A673 (cell line): Measurements from ENCODE around the gene ACSL6. TPM values are rescaled to one million over a fixed set of nuclear protein-coding genes. Genes with fewer than 3 reads are reported as not detected.

Experiments used
- BruUV-seq: library from RNA; stranded (reverse); fragments of 400-500 nt; replicated peaks from 2 replicates; lab custom pipeline; 2021; lab: Mats Ljungman, UMichigan
- CTCF ChIA-PET: fragments of 300-600 bp; sonication (Branson Sonifier 250); formaldehyde crosslinking; loops from one replicate; lab custom pipeline; 2022; ENCODE audit warnings: antibody characterized with exemption; lab: Charles Lee
- POLR2A ChIA-PET: fragments of 300-600 bp; sonication (Branson Sonifier 250); formaldehyde crosslinking; loops from one replicate; lab custom pipeline; 2022; ENCODE audit warnings: antibody characterized with exemption; ENCODE audit not compliant: low non-redundant PET; lab: Charles Lee
- DNase-seq: peaks from one replicate; pipeline ENCODE4 v3.0.0-alpha.2; 2015; ENCODE audit warnings: low spot score
- H3K27ac ChIP-seq: fragments of 200-600 bp; sonication (generic); 2 replicates; pipeline ENCODE4 v1.5.1; 2016; ENCODE audit warnings: mixed run types, low read depth, mild to moderate bottlenecking, mixed read lengths, antibody characterized with exemption, low read length; ENCODE audit not compliant: poor library complexity, severe bottlenecking
- H3K27me3 ChIP-seq: fragments of 200-600 bp; sonication (generic); replicated peaks from 2 replicates; pipeline ENCODE4 v1.6.1; 2017; ENCODE audit warnings: mixed run types, low read depth, mild to moderate bottlenecking, mixed read lengths, antibody characterized with exemption, low read length; ENCODE audit not compliant: insufficient read depth, poor library complexity
- H3K36me3 ChIP-seq: fragments of 200-600 bp; sonication (generic); 2 replicates; pipeline ENCODE4 v1.6.1; 2016; ENCODE audit warnings: mixed run types, mild to moderate bottlenecking, mixed read lengths, antibody characterized with exemption, low read length; ENCODE audit not compliant: insufficient read depth, poor library complexity, severe bottlenecking
- H3K4me1 ChIP-seq: fragments of 200-600 bp; sonication (generic); 2 replicates; pipeline ENCODE4 v1.6.1; 2017; ENCODE audit warnings: mixed run types, mild to moderate bottlenecking, mixed read lengths, antibody characterized with exemption, low read length; ENCODE audit not compliant: insufficient read depth, poor library complexity, severe bottlenecking
- H3K4me3 ChIP-seq: fragments of 200-600 bp; sonication (generic); 2 replicates; pipeline ENCODE4 v1.5.1; 2016; ENCODE audit warnings: low read depth, mixed run types, mild to moderate bottlenecking, mixed read lengths, low read length; ENCODE audit not compliant: poor library complexity, severe bottlenecking
- H3K9me3 ChIP-seq: fragments of 200-600 bp; sonication (generic); 2 replicates; pipeline ENCODE4 v1.6.1; 2016; ENCODE audit warnings: mixed run types, low read depth, mild to moderate bottlenecking, mixed read lengths, antibody characterized with exemption, low read length; ENCODE audit not compliant: poor library complexity, severe bottlenecking
- EZH2 ChIP-seq: fragments of 200-600 bp; sonication (generic); IDR thresholded peaks from 2 replicates; pipeline ENCODE4 v1.6.1; 2017; ENCODE audit warnings: borderline replicate concordance, low read depth, mild to moderate bottlenecking, mixed read lengths, antibody characterized with exemption, low read length; ENCODE audit not compliant: poor library complexity, severe bottlenecking
- intact Hi-C: fragments of 100-400 bp; cut with micrococcal nuclease; formaldehyde crosslinking; loops from one replicate; pipeline ENCODE4 v1.10.0; 2022; ENCODE audit not compliant: unreplicated experiment
- total RNA-seq: library from RNA; stranded (reverse); gene quantifications from 2 replicates; pipeline ENCODE4 v1.2.3, GENCODE V29; 2021
- TF ChIP-seq, protein P1 (sequence below): fragments of 300-800, 200-600 bp; sonication (generic); conservative IDR thresholded peaks from 2 replicates; pipeline ENCODE4 v1.5.1; 2017; ENCODE audit warnings: low read depth, mild to moderate bottlenecking, antibody characterized with exemption, low read length, moderate library complexity, mixed read lengths

The ACSL6 gene
- total RNA-seq, 1 experiment from 2014 or later, result not detected

DNA sequence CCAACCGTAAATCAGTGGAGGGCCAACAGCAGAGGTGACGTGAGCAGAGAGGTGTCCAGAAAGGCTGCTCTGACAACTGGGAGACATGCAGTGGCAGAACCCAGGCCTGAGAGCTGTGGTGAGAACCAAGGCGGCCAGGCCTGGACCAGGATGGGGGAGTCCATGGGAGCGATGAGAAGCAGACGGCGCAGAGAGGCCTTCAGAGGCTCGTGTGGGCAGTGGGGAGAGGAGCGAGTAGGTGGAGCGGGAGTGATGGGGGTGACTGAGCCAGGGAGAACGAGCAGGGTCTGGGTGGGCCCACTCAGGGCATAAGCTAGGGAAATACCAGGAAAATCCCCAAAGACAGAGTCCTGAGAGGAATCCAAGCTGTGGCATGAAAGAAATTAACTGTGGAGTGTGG lies 41.1 kb upstream of the ACSL6 start:
- intact Hi-C loops, result no loop called here
- Histone ChIP-seq H3K4me1 (no peaks in the 10 kb centered on the region), H3K27me3 (no peaks in the 10 kb centered on the region), H3K4me3 (no peak overlapping the region), H3K36me3 (no peaks in the 10 kb centered on the region), H3K27ac (no peak overlapping the region), H3K9me3 (no peaks in the 10 kb centered on the region)
- BruUV-seq, result no TSS peak
- POLR2A ChIA-PET, result no interaction called here
- CTCF ChIA-PET, result no interaction called here
- TF ChIP-seq, protein P1, sequence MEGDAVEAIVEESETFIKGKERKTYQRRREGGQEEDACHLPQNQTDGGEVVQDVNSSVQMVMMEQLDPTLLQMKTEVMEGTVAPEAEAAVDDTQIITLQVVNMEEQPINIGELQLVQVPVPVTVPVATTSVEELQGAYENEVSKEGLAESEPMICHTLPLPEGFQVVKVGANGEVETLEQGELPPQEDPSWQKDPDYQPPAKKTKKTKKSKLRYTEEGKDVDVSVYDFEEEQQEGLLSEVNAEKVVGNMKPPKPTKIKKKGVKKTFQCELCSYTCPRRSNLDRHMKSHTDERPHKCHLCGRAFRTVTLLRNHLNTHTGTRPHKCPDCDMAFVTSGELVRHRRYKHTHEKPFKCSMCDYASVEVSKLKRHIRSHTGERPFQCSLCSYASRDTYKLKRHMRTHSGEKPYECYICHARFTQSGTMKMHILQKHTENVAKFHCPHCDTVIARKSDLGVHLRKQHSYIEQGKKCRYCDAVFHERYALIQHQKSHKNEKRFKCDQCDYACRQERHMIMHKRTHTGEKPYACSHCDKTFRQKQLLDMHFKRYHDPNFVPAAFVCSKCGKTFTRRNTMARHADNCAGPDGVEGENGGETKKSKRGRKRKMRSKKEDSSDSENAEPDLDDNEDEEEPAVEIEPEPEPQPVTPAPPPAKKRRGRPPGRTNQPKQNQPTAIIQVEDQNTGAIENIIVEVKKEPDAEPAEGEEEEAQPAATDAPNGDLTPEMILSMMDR, result no peak
- TF ChIP-seq EZH2, result no peak
- DNase-seq, result no peak

DNA sequence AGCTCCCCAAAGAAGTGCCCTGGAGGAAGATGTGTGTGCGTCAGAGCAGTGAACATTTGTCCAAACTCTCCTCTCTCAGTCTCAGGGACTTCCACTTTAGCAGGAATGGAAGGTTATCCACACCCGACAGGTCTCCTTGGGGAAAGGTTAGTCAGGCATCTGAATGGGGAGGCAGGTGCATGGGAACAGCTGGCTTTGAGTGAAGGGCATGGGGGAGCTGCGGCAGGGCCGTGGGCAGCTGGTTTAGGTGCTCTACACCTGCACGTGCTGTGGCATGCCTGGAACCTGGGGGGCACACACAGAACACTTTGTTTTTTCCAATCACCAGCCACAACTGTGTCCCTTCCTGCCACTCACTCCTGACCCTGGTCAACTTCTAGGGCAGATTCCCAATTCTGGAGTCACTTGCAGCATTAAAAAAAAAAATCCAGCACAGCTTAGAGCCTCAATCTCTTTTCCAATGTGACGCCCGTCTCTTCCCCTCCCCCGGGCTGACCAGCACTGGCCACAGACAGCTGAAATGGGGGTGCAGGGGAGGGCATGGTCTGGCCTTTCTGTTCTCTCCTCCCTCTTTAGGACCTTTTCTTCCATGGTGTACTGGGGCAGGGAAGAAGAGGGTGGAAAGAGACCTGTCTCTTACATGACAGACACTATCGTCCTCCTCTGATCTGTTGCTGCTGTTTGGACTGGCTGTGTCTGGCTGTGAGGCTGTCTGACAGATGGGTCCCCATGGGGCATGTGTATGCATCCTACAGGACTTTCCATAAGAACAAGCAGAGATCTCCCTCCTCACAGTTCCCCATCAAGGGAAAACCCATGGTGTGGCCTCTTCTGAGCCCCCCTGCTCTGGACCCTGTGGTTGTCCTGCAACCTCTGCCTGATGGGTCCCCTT lies 39.4 kb upstream of the ACSL6 start:
- no peak for DNase-seq
- POLR2A ChIA-PET, result no interaction called here
- H3K4me3 ChIP-seq, result no peak overlapping the region
- H3K27ac ChIP-seq, result no peak overlapping the region
- CTCF ChIA-PET, result no interaction called here
- no TSS peak for BruUV-seq
- no peak for TF ChIP-seq EZH2
- TF ChIP-seq, protein P1, result no peak
- no peaks in the 10 kb centered on the region for H3K36me3 ChIP-seq
- no peaks in the 10 kb centered on the region for H3K27me3 ChIP-seq
- H3K9me3 ChIP-seq, result no peaks in the 10 kb centered on the region
- H3K4me1 ChIP-seq, result no peaks in the 10 kb centered on the region
- intact Hi-C loops, result no loop called here

DNA sequence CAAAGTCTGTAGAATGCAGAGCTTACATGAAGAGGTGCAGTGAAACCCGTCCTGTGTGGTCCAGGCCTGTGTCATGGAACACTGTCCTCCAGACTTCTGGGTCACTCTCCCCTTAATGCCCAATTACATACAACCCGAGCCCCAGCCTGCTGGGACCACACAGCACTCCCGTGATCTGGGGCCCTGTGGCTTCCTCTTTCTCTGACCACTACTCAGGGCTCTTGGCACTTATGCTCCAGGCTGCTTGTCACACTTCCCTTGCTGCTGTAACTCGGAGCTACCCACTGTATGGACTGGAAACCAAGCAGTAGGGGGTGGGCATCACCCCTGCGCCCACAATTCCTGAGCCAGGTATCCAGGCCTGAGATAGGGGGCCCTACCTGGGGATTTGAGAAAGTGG lies 38.7 kb upstream of the ACSL6 start:
- no peak overlapping the region for H3K4me3 ChIP-seq
- no peaks in the 10 kb centered on the region for H3K4me1 ChIP-seq
- no peaks in the 10 kb centered on the region for H3K27me3 ChIP-seq
- H3K36me3 ChIP-seq, result no peaks in the 10 kb centered on the region
- no peak for DNase-seq
- no TSS peak for BruUV-seq
- POLR2A ChIA-PET, result no interaction called here
- TF ChIP-seq, protein P1, result no peak
- TF ChIP-seq EZH2, result no peak
- H3K27ac ChIP-seq, result no peak overlapping the region
- CTCF ChIA-PET, result interaction anchor here (1.2 kb wide), 1 partner anchor 13 kb away, joined by 4 read pairs; no protein-coding TSS in a partner anchor
- no peaks in the 10 kb centered on the region for H3K9me3 ChIP-seq
- intact Hi-C loops, result no loop called here
